Right lobe of liver (tissue), 6 donors: ENCODE measurements around the gene KCNG3. TPM values are rescaled to one million over a fixed set of nuclear protein-coding genes. Genes with fewer than 3 reads are reported as not detected.

Experiments
- ATAC-seq, 4 donors: fragments of 200-7000 bp; cut with Tn5 transposase; one replicate each; pipeline ENCODE4 v1.9.1; 2020; ENCODE audit warnings: mild to moderate bottlenecking in 4 of 4, moderate library complexity in 4 of 4
- DNase-seq, 3 donors: peaks; one replicate each; pipeline ENCODE4 v3.0.0-alpha.2; 2020
- H3K27ac ChIP-seq, 3 donors: fragments of 200-600 bp; one replicate each; pipeline ENCODE4 v1.8.0; 2022
- H3K27me3 ChIP-seq, 2 donors: fragments of 200-600 bp; one replicate each; pipeline ENCODE4 v1.8.0; 2022
- H3K36me3 ChIP-seq, 4 donors: fragments of 200-600 bp; sonication (generic) in 1 of 4; one replicate each; pipeline versions ENCODE4 v1.5.1 to v1.8.0; 2017 to 2022; ENCODE audit warnings: control low read depth in 1 of 4
- H3K4me1 ChIP-seq, 4 donors: fragments of 200-600 bp; sonication (generic) in 1 of 4; one replicate each; pipeline versions ENCODE4 v1.5.1 to v1.8.0; 2017 to 2022; ENCODE audit warnings: control low read depth in 1 of 4
- H3K4me3 ChIP-seq, 3 donors: fragments of 200-600 bp; one replicate each; pipeline ENCODE4 v1.8.0; 2022
- H3K9me3 ChIP-seq, 4 donors: fragments of 200-600 bp; sonication (generic) in 1 of 4; one replicate each; pipeline versions ENCODE4 v1.5.1 to v1.8.0; 2017 to 2022; ENCODE audit warnings: control low read depth in 1 of 4
- POLR2A ChIP-seq: fragments of 450-650 bp; IDR thresholded peaks from one replicate; pipeline ENCODE4 v1.6.1; 2017; ENCODE audit warnings: antibody characterized with exemption, mild to moderate bottlenecking
- WGBS: methylation state at CpG from one replicate; pipeline ENCODE4 v1.1.6; 2018; ENCODE audit warnings: low coverage, low lambda C conversion rate; ENCODE audit not compliant: insufficient coverage; ENCODE audit errors: missing lambda C conversion rate; 5-methylcytosine and 5-hydroxymethylcytosine counted together
- intact Hi-C, 2 donors: fragments of 100-400 bp; cut with DNase I; formaldehyde crosslinking; loops; one replicate each; pipeline versions ENCODE4 v1.11.2 to v1.14.1; 2022
- total RNA-seq, 6 experiments: library from RNA; depleted of rRNA in 2 of 6; stranded (reverse); fragments of >200 nt in 2 of 6; fragmentation: NEBNext Ultra II Directional in 3 of 6; extraction: Animal tissue kit (Norgen Biotek cat#: 25700) in 3 of 6; gene quantifications; one replicate each; pipeline versions ENCODE4 v1.1.0 to v1.2.4, GENCODE V29; 2016 to 2023
- TF ChIP-seq, protein P1 (sequence below), 4 donors: fragments of 200-600 bp in 3 of 4; fragments of 450-650 bp in 1 of 4; IDR thresholded peaks; one replicate each; pipeline versions ENCODE4 v1.5.1 to v1.8.0; 2016 to 2022; ENCODE audit warnings: antibody characterized with exemption in 4 of 4, mild to moderate bottlenecking in 2 of 4
- donor health status: DM: no; HTN: yes; CAD: no.
- donor health status: DM: no; HTN: no; CAD: no.
- donor health status: DM: no; HTN: no; CAD: no.
- donor health status: DM: no; HTN: yes; CAD: no.
- donor health status: DM: no; HTN: yes; CAD: no.

Gene KCNG3
- total RNA-seq, 6 experiments from 2014 or later = 0.06 TPM; not detected in 5

DNA sequence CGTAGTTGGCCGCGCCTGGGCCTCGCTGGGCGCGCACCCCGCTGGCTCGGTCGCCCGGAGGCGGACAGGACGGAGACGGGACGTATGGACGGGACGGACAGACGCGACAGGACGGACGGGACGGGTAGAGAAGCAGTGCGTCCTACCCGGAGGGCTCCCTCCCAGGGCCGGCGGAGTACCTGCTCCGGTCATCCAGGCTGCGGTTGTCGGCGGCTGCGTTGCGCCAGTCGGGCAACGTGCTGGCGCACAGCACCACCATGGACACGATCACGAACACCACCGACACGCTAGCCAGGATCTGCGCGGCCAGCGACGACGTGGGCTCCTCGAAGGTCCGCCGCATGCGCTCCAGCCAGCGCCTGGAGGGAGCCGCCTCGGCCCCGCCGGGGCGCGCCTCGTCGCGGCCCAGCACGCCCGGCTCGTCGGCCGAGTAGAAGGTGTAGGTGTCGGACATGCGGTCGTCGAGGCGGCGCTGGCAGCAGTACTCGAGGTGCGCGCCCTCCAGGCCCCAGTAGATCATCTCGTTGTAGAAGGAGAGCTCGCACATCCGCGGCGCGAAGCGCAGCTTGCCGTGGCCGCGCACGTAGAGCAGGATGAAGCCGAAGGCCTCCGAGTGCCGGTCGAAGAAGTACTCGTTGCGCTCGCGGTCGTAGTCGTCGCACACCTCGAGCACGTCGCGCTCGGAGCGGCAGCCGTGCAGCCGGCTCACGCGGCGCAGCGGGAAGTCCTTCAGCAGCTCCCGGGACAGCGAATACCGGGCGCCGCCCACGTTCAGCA lies 903 bp downstream of the KCNG3 start:
- WGBS = 11% methylated on average over 16 of the region's 111 CpGs
- no peak for TF ChIP-seq POLR2A
- TF ChIP-seq, protein P1, sequence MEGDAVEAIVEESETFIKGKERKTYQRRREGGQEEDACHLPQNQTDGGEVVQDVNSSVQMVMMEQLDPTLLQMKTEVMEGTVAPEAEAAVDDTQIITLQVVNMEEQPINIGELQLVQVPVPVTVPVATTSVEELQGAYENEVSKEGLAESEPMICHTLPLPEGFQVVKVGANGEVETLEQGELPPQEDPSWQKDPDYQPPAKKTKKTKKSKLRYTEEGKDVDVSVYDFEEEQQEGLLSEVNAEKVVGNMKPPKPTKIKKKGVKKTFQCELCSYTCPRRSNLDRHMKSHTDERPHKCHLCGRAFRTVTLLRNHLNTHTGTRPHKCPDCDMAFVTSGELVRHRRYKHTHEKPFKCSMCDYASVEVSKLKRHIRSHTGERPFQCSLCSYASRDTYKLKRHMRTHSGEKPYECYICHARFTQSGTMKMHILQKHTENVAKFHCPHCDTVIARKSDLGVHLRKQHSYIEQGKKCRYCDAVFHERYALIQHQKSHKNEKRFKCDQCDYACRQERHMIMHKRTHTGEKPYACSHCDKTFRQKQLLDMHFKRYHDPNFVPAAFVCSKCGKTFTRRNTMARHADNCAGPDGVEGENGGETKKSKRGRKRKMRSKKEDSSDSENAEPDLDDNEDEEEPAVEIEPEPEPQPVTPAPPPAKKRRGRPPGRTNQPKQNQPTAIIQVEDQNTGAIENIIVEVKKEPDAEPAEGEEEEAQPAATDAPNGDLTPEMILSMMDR (IDR thresholded peaks at IDR 0.05) = no peak
- DNase-seq = peak in 1 of 3 donors; percentile 25
- Histone ChIP-seq H3K36me3 (no peaks in the 10 kb centered on the region), H3K4me3 (no peak overlapping the region), H3K9me3 (no peaks in the 10 kb centered on the region), H3K4me1 (peaks cover 0 to 9% (median 0%) of the 10 kb centered on the region in 4 donors), H3K27ac (no peak overlapping the region), H3K27me3 (peaks cover 8 to 11% of the 10 kb centered on the region in 2 donors)
- intact Hi-C loops = no loop called here
- ATAC-seq = no peak

- peaks cover 6 to 8% of the 10 kb centered on the region in 2 donors for H3K27me3 ChIP-seq
- TF ChIP-seq POLR2A = no peak
- no peak for ATAC-seq
- no peak overlapping the region for H3K4me3 ChIP-seq
- intact Hi-C loops = no loop called here
- H3K9me3 ChIP-seq = no peaks in the 10 kb centered on the region
- no peaks in the 10 kb centered on the region for H3K4me1 ChIP-seq
- no peak for DNase-seq
- no peak overlapping the region for H3K27ac ChIP-seq
- 78% methylated on average over 2 of the region's 5 CpGs for WGBS
- H3K36me3 ChIP-seq = no peaks in the 10 kb centered on the region
Measured at GRCh38 chr2:42488297-42488696, 5.5 kb downstream of the KCNG3 start.

- Histone ChIP-seq H3K4me1 (no peaks in the 10 kb centered on the region), H3K27ac (no peak overlapping the region), H3K36me3 (no peaks in the 10 kb centered on the region), H3K27me3 (no peaks in the 10 kb centered on the region), H3K9me3 (no peaks in the 10 kb centered on the region), H3K4me3 (no peak overlapping the region)
- no peak for DNase-seq
- ATAC-seq = no peak
- 85% methylated on average over 6 of the region's 7 CpGs for WGBS
- intact Hi-C loops = no loop called here
- no peak for TF ChIP-seq POLR2A
- TF ChIP-seq, protein P1 (IDR thresholded peaks at IDR 0.05) = no peak
Measured at GRCh38 chr2:42486145-42486906, 7.5 kb downstream of the KCNG3 start.

- H3K36me3 ChIP-seq = no peaks in the 10 kb centered on the region
- no peaks in the 10 kb centered on the region for H3K4me1 ChIP-seq
- no peak for DNase-seq
- intact Hi-C loops = no loop called here
- H3K27me3 ChIP-seq = no peaks in the 10 kb centered on the region
- no peaks in the 10 kb centered on the region for H3K9me3 ChIP-seq
- no peak overlapping the region for H3K4me3 ChIP-seq
- WGBS = 77% methylated on average over 2 of the region's 2 CpGs
- H3K27ac ChIP-seq = no peak overlapping the region
- TF ChIP-seq, protein P1 (IDR thresholded peaks at IDR 0.05) = no peak
- no peak for TF ChIP-seq POLR2A
- ATAC-seq = no peak
Measured at GRCh38 chr2:42480402-42480801, 13.4 kb downstream of the KCNG3 start.
